Stimulated activated CD8-positive, alpha-beta memory T cell treated with anti-CD3 and anti-CD28 coated beads, Interleukin-12 subunit alpha, Interleukin-12 subunit beta, amount 100 ng/mL, for 4 hours (primary cell): ENCODE data around the gene TPSB2.
"Not testable (repeated sequence)": the region's sequence is repeated elsewhere in the genome, so short reads cannot be mapped to it uniquely, and the experiment has no call there.

Experiments used
- DNase-seq: peaks from one replicate; pipeline ENCODE4 v3.0.0-alpha.2; 2020; ENCODE audit warnings: low read depth

TPSB2 gene

DNA sequence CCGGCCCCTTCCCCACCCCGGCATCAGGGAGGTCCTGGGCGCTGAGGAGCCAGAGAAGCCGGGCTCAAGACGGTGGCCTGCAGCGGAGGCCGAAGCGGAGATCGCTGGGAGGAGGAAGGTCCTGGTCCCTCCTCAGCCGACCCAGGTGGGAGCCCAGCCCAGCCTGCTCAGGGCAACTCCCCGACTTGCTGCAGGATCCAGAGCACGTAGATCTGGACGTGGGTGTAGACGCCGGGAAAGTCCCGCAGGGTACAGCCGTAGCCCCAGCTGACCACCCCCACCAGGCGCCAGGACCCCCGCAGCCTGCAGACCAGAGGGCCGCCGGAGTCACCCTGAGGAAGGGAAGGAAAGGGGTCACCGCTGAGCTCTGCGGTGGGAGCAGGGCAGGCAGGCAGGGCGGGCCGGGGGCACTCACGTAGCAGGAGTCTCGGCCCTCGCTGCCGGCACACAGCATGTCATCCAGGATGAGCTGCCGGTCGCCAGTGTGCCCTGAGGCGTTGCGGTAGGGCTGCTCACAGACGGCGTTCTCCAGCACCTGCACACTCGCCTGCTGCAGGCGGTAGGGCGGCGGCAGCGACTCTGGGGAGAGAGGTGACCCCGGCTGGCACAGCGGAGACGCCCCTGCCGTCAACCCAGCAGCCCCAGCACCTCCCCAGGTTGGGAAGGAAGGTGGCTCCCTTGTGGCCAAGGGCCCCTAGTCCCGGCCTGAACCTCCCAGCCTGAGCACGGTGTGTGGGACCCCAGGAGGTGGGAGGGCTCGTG is 31.3 kb upstream of the TPSB2 start:
- no peak for DNase-seq

DNA sequence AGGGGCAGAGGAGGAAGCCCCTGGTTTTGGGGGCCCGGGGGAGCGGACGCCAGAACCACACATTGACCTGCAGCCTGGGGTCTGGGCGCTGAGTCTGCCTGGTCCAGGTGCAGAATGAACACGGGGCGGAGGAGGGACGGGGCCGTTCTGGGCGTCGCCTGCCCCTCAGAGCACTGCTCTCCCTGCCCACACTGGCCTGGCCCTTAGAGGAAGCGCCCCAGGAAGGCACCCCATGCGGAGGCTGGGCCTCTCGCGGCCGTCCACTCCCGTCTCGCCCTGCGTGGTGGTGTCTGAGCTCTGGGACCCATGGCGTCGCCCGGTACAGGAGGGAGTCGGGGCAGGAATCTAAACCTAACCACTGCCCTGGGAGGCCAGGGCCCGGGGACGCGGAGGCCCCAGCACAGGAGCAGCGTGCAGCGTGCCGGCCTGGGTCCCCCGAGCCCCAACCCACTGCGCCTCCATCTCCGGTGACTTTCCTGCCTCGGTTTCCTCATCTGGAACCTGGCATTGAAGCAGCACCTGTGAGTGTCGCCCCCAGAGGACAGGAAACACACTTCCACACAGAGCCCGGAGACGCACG is 30.2 kb upstream of the TPSB2 start:
- DNase-seq: no peak

GRCh38 chr16:1259760-1260068 is 29.7 kb upstream of the TPSB2 start:
- no peak for DNase-seq

GRCh38 chr16:1258906-1259759 is 29.1 kb upstream of the TPSB2 start:
- DNase-seq: no peak

DNA sequence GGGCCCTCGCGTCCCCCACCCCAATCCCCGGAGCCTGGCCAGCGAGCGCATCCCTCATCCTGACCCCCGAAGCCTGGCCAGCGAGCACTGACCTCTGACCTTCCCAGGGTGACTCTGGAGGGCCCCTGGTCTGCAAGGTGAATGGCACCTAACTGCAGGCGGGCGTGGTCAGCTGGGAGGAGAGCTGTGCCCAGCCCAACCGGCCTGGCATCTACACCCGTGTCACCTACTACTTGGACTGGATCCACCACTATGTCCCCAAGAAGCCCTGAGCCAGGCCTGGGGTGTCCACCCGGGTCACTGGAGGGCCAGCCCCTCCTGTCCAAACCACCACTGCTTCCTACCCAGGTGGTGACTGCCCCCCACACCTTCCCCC is 28.2 kb upstream of the TPSB2 start:
- DNase-seq: no peak

DNA sequence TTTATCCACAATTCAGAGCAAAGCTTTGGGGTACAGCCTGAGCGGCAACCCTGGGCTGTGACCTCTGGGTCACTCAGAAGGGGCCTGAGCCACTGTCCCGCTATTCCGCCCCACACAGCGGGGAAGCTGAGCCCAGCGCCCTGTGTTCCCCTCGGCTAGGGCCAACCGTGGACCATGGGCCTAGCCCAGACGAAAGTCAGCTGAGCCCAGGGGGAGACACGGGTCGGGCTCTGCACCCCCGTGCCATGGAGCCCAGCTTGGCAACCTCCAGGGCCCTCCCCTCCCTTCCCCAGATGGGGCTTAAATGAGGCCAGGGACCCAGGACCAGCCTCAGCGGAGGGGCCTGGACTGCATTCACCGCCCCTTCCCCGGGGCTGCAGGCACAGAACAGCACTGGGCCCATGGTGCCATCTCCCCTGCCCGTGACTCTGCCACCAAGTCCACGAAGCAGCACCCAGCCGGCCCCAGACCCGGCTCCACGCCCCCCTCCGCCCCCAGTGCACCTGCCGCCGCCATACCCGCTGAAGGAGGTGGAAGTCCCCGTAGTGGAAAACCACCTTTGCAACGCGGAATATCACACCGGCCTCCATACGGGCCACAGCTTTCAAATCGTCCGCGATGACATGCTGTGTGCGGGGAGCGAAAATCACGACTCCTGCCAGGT is 27.7 kb upstream of the TPSB2 start:
- no peak for DNase-seq

DNA sequence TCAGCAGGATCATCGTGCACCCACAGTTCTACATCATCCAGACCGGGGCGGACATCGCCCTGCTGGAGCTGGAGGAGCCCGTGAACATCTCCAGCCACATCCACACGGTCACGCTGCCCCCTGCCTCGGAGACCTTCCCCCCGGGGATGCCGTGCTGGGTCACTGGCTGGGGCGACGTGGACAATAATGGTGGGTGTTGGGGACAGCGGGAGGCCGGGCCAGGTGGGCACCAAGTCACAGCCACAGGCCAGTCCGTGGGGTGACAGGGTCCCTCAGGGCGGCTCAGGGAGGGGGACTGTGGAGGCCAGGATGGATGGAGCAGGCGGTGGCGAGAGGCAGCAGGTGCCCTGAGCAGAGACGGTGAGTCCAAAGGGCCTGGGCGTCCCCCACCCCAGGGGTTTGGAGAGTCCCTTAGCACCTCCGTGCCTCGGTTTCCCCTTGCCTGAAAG is 26.9 kb upstream of the TPSB2 start:
- DNase-seq: no peak

- DNase-seq: not testable (repeated sequence)
These were observed 26.4 kb upstream of the TPSB2 start for GRCh38 chr16:1256296-1256873.

DNA sequence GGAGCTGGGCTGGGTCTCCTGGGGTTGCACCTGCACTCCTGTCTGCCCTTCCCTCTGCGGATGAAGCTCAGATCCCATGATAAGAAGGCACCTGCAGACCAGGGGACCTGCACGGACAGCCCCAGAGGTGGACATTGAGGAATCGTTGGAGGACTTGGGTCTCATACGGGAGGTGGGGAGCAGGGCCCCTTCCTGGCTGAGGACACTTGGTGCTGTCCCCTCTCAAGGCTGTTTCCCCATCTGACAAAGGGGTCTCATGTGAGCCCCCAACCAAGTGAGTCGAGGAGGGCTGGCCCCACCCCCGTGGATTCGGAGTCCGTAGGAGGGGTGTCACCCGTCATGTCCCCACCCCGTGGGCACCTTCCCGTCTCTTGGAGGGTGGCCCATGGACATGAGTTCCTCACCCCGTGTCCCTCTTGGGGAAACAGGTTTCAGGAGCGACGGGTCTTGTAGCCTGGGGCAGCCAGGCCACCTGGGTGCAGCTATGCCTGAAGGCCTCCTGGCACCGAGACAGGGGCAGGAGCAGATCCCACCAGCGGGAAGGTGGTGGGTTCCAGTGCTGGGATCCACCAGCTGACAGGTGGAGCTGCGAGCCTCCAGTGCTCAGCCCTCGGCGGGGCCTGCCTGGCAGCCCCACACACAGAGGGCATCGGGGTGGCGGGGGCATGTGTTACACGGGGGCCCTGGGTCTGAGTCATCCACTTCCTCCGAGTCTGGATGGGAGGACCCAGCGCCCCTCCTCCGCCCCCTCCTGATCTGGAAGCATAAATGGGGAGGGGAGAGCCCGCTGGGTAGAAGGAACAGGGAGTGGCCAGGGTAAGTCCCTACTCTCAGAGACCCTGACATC is 25.5 kb upstream of the TPSB2 start, which contains the start of gene TPSD1:
Gene TPSD1, plus strand, starts transcription at position 794 of the 847 bp plus-strand sequence. CDS start 212 bp downstream, outside the sequence.
- DNase-seq: not testable (repeated sequence)

DNA sequence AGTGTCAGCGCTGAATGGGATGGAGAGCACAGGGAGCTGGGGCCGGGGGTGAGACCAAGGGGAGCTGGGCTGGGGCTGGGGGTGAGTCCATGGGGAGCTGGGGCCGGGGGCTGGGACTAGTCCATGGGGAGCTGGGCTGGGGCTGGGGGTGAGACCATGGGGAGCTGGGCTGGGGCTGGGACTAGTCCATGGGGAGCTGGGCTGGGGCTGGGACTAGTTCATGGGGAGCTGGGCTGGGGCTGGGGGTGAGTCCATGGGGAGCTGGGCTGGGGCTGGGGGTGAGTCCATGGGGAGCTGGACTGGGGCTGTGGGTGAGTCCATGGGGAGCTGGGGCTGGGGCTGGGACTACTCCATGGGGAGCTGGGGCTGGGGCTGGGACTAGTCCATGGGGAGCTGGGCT is 24.8 kb upstream of the TPSB2 start:
- not testable (repeated sequence) for DNase-seq

- not testable (repeated sequence) for DNase-seq
These were observed 23.8 kb upstream of the TPSB2 start for GRCh38 chr16:1253701-1254364.

DNA sequence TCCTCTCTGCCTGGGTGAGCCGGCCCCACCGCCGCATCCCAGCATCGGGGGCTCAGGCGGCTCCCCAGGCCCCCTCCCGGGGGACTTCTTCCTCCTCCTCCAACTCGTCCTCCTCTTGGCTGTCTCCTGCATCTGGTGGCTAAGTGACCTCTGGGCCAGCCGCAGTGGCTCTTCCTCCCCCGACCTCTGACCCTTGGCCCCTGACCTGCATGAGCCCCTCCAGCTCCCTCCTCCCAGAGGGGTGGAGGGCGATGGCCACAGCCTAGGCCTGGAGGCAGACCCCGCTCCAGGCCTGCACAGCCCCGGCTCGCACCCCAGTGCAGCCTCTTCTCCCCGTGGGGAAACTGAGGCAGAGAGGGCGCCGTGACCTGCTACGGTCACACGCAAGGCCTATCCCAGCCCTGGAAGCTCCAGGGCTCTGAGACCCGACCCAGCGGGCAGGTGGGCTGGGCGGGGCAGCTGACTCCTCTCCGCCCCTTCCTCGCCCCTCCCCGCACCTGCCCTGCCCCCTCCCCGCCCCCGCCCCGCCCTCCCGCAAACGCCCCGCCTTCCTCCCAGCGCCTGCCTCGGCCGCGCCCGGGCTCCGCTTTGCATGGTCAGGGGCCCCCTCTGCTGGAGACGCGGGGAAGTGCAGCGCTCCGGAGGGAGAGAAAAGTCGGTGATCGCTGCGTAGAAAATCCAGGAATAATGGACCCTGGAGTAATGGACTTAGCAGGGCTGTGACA is 19.2 kb upstream of the TPSB2 start:
- not testable (repeated sequence) for DNase-seq

GRCh38 chr16:1247903-1248537 is 18.0 kb upstream of the TPSB2 start:
- DNase-seq: not testable (repeated sequence)

DNA sequence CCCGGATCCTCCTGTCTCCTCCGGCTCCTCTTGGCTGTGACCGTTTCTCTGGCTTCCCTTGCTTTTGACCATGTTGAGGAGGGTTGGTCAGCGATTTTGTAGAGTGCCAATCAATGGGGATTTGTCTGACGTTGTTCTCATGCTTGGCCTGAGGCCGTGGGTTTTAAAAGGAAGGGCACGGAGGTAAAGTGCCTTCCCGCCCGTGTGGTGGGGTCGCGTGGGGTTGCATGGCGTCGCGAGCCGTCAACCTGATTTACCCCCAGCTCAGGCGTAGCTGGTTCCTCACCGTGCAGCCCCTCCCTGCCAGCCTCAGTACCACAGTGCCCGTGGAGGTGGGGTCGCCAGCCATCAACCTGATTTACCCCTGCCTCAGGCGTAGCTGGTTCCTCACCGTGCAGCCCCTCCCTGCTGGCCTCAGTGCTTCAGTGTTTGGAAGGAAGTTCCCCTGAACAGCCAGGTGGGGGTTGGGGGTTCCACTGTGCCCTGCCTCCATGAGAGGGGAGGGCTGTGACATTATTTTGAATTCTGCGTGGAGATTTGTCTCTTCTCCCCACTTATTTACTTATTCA is 15.6 kb upstream of the TPSB2 start:
- DNase-seq: no peak

DNA sequence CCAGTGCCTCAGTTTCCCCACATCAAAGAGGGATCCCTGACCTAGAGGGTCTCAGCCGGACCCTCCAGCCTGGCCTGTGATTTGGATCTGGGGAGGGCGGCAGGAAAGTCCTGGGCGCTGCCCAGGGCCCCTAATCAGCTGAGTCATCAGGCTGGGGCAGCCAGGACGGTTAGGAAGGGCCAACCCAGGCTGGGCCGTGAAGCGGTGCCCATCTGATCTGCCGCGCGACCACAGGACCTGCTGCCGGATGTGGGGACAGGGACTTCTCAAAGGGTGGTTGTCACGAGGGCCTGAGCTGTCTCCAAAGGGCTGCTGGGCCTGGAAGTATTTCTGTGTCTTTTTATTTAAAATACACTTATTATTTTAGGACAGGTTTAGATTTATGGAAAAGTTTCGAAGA is 14.9 kb upstream of the TPSB2 start:
- no peak for DNase-seq

- DNase-seq: not testable (repeated sequence)
These were observed 14.2 kb upstream of the TPSB2 start for GRCh38 chr16:1243907-1244850.

DNA sequence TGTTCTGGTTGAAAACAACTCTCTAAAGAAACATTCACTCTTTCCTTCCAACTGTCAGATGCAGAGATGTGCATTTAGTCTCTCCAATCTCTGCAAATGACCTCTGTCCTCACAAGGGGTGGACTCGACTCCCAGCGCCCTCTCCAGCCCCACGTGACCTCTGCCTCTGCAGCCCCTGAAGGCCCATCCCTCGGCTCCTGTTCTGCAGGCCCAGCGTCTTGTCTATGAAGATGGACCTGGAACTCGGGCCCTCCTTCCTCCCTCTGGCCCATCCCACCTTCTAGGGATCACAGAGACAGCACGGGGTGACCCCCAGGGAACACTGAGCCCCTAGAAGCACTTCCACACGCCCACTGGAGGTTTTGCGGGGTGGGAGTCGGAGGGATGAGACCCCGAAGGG is 13.4 kb upstream of the TPSB2 start:
- not testable (repeated sequence) for DNase-seq

GRCh38 chr16:1241081-1241480 is 11.1 kb upstream of the TPSB2 start:
- not testable (repeated sequence) for DNase-seq
